HepG2 (cell line): ENCODE measurements around the gene EFCAB11. TPM values are rescaled to one million over a fixed set of nuclear protein-coding genes. Genes with fewer than 3 reads are reported as not detected.

ENCODE experiments used
- BRCA1 ChIP-seq: sonication (generic); formaldehyde crosslinking; IDR thresholded peaks from 2 replicates; pipeline ENCODE4 v1.4.0; 2020; ENCODE audit warnings: missing genetic modification reagents
- ETV5 ChIP-seq: IDR thresholded peaks from 2 replicates; pipeline ENCODE4 v1.6.1; 2018; ENCODE audit warnings: missing biosample characterization, missing genetic modification reagents, inconsistent platforms, borderline replicate concordance
- FOXP4 ChIP-seq: sonication (generic); formaldehyde crosslinking; IDR thresholded peaks from 2 replicates; pipeline ENCODE4 v1.4.0; 2020; ENCODE audit warnings: missing genetic modification reagents
- GMEB2 ChIP-seq: IDR thresholded peaks from 2 replicates; pipeline ENCODE4 v1.6.1; 2016; ENCODE audit warnings: missing biosample characterization, missing genetic modification reagents, low read depth
- JUN ChIP-seq: sonication (generic); formaldehyde crosslinking; IDR thresholded peaks from 2 replicates; pipeline ENCODE4 v1.4.0; 2020; ENCODE audit warnings: mild to moderate bottlenecking, missing genetic modification reagents
- NAIF1 ChIP-seq: sonication (generic); formaldehyde crosslinking; IDR thresholded peaks from 2 replicates; pipeline ENCODE4 v1.5.0; 2020; ENCODE audit warnings: mild to moderate bottlenecking, missing genetic modification reagents, borderline replicate concordance
- NCOA2 ChIP-seq: sonication (generic); formaldehyde crosslinking; IDR thresholded peaks from 2 replicates; pipeline ENCODE4 v1.8.0; 2022; ENCODE audit warnings: inconsistent platforms
- NR2C2 ChIP-seq: sonication (generic); formaldehyde crosslinking; IDR thresholded peaks from 2 replicates; pipeline ENCODE4 v1.4.0; 2020; ENCODE audit warnings: missing genetic modification reagents, mild to moderate bottlenecking, moderate library complexity, borderline replicate concordance
- POLR2AphosphoS5 ChIP-seq: IDR thresholded peaks from 2 replicates; pipeline ENCODE4 v1.6.1; 2012; ENCODE audit warnings: low read depth, low read length
- RFX5 ChIP-seq: IDR thresholded peaks from 2 replicates; pipeline ENCODE4 v1.6.1; 2011; ENCODE audit warnings: low read depth, low read length, improper control_type of control experiment
- SALL2 ChIP-seq: sonication (generic); formaldehyde crosslinking; IDR thresholded peaks from 2 replicates; pipeline ENCODE4 v1.8.1; 2023; ENCODE audit warnings: mild to moderate bottlenecking, missing genetic modification reagents, inconsistent platforms
- SP1 ChIP-seq, 2 experiments: fragments of 450-650 bp in 1 of 2; sonication (generic) in 1 of 2; formaldehyde crosslinking in 1 of 2; IDR thresholded peaks; 2 replicates each; pipeline versions ENCODE4 v1.4.0 to v1.6.1; 2016 to 2020; ENCODE audit warnings: missing genetic modification reagents in 1 of 2
- SP5 ChIP-seq: IDR thresholded peaks from 2 replicates; pipeline ENCODE4 v1.6.1; 2016; ENCODE audit warnings: low read depth, borderline replicate concordance
- SRF ChIP-seq: IDR thresholded peaks from 2 replicates; pipeline ENCODE4 v1.6.1; 2011; ENCODE audit warnings: mild to moderate bottlenecking, low read depth, low read length, moderate library complexity
- ZBTB20 ChIP-seq: sonication (generic); formaldehyde crosslinking; IDR thresholded peaks from 2 replicates; pipeline ENCODE4 v1.8.1; 2023; ENCODE audit warnings: missing genetic modification reagents, low read depth, mild to moderate bottlenecking, borderline replicate concordance
- ZBTB8A ChIP-seq: sonication (generic); formaldehyde crosslinking; IDR thresholded peaks from 2 replicates; pipeline ENCODE4 v1.4.0; 2020; ENCODE audit warnings: mild to moderate bottlenecking, low read depth, missing genetic modification reagents, borderline replicate concordance
- ZFP90 ChIP-seq: sonication (generic); formaldehyde crosslinking; IDR thresholded peaks from 2 replicates; pipeline ENCODE4 v1.8.0; 2022; ENCODE audit warnings: missing genetic modification reagents, mild to moderate bottlenecking, inconsistent platforms, borderline replicate concordance
- ZNF225 ChIP-seq: sonication (generic); formaldehyde crosslinking; IDR thresholded peaks from 2 replicates; pipeline ENCODE4 v1.4.0; 2020; ENCODE audit warnings: mild to moderate bottlenecking, missing genetic modification reagents
- ZNF430 ChIP-seq: sonication (generic); formaldehyde crosslinking; IDR thresholded peaks from 2 replicates; pipeline ENCODE4 v1.9.0; 2021; ENCODE audit warnings: mild to moderate bottlenecking, missing genetic modification reagents
- ZNF501 ChIP-seq: sonication (generic); formaldehyde crosslinking; IDR thresholded peaks from 2 replicates; pipeline ENCODE4 v1.5.1; 2020; ENCODE audit warnings: mild to moderate bottlenecking, moderate library complexity, missing genetic modification reagents
- ZNF556 ChIP-seq: sonication (generic); formaldehyde crosslinking; IDR thresholded peaks from 2 replicates; pipeline ENCODE4 v1.4.0; 2020; ENCODE audit warnings: mild to moderate bottlenecking, missing genetic modification reagents, borderline replicate concordance
- ZNF619 ChIP-seq: sonication (generic); formaldehyde crosslinking; IDR thresholded peaks from 2 replicates; pipeline ENCODE4 v1.4.0; 2020; ENCODE audit warnings: mild to moderate bottlenecking, missing genetic modification reagents
- polyA plus RNA-seq, 8 experiments: library from polyadenylated mRNA; depleted of rRNA in 3 of 8; stranded (reverse) in 7 of 8; unstranded in 1 of 8; fragments of >200 nt; fragmentation: Illumina TruSeq in 4 of 8; extraction: Trizol in 4 of 8; gene quantifications; 2 replicates each; pipeline versions ENCODE4 v1.2.1 to v1.2.3, GENCODE V29; 2011 to 2016; ENCODE audit warnings: low read depth in 4 of 8, missing spikeins in 1 of 8, mixed read lengths in 1 of 8; ENCODE audit not compliant: insufficient read depth in 1 of 8
- total RNA-seq, 5 experiments: library from RNA; depleted of rRNA; stranded (reverse); fragments of >200 nt; fragmentation: Illumina TruSeq; extraction: Trizol; gene quantifications; 2 replicates each; pipeline ENCODE4 v1.2.3, GENCODE V29; 2016; ENCODE audit warnings: low read depth in 1 of 5
- TF ChIP-seq, protein P1 (sequence below): sonication (generic); formaldehyde crosslinking; IDR thresholded peaks from 2 replicates; pipeline ENCODE4 v1.4.0; 2020; ENCODE audit warnings: missing genetic modification reagents
- TF ChIP-seq, protein P2 (sequence below): IDR thresholded peaks from 2 replicates; pipeline ENCODE4 v1.6.1; 2016; ENCODE audit warnings: mild to moderate bottlenecking, missing biosample characterization, missing genetic modification reagents

The EFCAB11 gene
- total and polyA plus RNA-seq, 2 of the 13 experiments (the other 11 are each of a cell fraction or from before 2014, with no cell fraction given), result 8.2 to 31.5 TPM

DNA sequence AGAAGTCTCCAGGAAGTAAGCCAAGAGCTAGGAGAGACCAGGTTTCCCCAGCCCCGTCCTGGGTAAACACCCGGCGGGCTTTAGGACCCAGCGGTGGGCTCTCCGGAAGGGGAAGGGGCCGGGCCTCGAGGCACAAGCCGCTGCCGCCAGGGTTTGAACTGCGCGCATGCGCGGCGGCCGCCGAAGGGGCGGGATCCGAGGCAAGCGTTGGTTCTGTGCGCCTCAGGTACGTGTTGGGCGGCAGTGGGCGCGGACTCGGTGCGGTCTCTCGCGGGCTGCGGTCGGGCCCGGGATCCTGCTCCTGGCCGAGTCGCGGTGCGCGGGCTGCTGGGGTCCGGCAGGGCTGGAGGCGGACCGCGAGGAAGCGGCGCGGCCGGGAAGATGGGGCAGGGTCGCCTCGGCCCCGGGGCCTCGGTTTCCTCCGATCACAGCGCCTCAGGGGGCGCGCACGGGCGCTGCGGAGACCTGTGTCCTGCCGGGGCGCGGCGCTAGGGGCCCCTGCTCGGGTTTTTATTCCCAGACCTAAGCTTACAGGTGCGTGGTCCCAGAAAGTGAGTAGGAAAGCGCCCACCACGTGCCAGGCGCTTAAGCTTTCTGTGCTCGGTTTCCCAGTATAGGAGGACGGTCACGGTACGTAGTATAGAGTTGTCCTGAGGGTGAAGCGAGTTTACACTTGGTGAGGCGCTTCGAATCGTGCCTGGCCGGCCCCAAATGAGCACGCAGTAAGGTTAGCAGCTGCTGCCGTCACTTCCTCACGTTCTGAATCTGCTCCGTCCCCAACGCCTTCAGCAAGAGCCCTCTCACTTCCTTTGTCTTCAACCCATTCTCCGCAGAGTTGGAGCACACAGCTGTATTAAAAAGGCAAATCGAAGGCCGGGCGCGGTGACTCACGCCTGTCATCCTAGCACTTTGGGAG, 1.5 kb upstream of the EFCAB11 start, which contains the start of gene TDP1 (continued):
- TF ChIP-seq POLR2AphosphoS5 (peak; percentile 93), ZNF430 (CRISPR knock-in tag) (peak; percentile 82), JUN (CRISPR knock-in tag) (no peak), ZNF556 (CRISPR knock-in tag) (peak; percentile 74), SP1 (IDR thresholded peaks at IDR 0.05) (no peak), SP1 (CRISPR knock-in tag; IDR thresholded peaks at IDR 0.05) (peak; percentile 51), ETV5 (peak; percentile 83), NR2C2 (0 out of 2 replicates have a peak, but pooled peaks have one; percentile 23), ZBTB8A (CRISPR knock-in tag) (no peak), GMEB2 (CRISPR knock-in tag) (peak; percentile 55; the same call in 1 of the 2 replicates), SRF (peak; percentile 8; the same call in 1 of the 2 replicates), ZBTB20 (CRISPR knock-in tag) (no peak), SP5 (CRISPR knock-in tag) (0 out of 2 replicates have a peak, but pooled peaks have one; percentile 41), NAIF1 (CRISPR knock-in tag) (peak; percentile 55; the same call in 1 of the 2 replicates), ZNF225 (CRISPR knock-in tag) (0 out of 2 replicates have a peak, but pooled peaks have one; percentile 49), ZFP90 (peak; percentile 62; the same call in 1 of the 2 replicates), ZNF619 (CRISPR knock-in tag) (no peak), ZNF501 (CRISPR knock-in tag) (peak; percentile 61; the same call in 1 of the 2 replicates), FOXP4 (peak; percentile 62), BRCA1 (CRISPR knock-in tag) (no peak; the same call in 1 of the 2 replicates), NCOA2 (CRISPR knock-in tag) (peak; percentile 26; the same call in 1 of the 2 replicates), RFX5 (no peak), SALL2 (CRISPR knock-in tag) (peak; percentile 73; the same call in 1 of the 2 replicates)
- TF ChIP-seq, protein P1, sequence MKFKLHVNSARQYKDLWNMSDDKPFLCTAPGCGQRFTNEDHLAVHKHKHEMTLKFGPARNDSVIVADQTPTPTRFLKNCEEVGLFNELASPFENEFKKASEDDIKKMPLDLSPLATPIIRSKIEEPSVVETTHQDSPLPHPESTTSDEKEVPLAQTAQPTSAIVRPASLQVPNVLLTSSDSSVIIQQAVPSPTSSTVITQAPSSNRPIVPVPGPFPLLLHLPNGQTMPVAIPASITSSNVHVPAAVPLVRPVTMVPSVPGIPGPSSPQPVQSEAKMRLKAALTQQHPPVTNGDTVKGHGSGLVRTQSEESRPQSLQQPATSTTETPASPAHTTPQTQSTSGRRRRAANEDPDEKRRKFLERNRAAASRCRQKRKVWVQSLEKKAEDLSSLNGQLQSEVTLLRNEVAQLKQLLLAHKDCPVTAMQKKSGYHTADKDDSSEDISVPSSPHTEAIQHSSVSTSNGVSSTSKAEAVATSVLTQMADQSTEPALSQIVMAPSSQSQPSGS (CRISPR knock-in tag), result peak; percentile 53; the same call in 1 of the 2 replicates
- TF ChIP-seq, protein P2, sequence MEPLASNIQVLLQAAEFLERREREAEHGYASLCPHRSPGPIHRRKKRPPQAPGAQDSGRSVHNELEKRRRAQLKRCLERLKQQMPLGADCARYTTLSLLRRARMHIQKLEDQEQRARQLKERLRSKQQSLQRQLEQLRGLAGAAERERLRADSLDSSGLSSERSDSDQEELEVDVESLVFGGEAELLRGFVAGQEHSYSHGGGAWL, result peak; percentile 16
